ENCODE measurements around the gene LGALS8.
A peak's percentile ranks its signal among the peaks of the same experiment; 100 is the strongest.
"Not testable (repeated sequence)": the region's sequence is repeated elsewhere in the genome, so short reads cannot be mapped to it uniquely, and the experiment has no call there.

LGALS8 gene

DNA sequence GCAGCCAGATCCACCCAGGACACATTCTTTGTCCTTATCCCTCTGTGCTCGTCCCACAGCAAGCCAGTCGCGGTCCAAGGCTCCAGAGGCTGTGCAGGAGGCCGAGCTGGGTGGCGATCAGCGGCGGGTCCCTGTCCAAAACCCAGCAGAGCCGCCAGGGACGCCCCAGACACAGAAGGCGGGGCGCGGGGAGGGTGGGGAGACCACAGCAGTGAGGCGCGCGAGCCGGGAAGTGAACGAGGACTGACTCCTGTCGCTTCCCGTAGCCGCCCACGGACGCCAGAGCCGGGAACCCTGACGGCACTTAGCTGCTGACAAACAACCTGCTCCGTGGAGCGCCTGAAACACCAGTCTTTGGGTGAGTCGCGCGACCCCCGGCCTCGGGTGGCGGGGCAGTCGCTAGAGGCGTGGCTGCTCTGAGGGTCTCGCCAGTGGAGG is at the start of gene LGALS8:
LGALS8 (plus strand) TSS at position 279 of the 438 bp plus-strand sequence. CDS start 2,089 bp downstream, outside the sequence.
- DNase-seq (ENCODE audit: low spot score): peak; percentile 90

DNA sequence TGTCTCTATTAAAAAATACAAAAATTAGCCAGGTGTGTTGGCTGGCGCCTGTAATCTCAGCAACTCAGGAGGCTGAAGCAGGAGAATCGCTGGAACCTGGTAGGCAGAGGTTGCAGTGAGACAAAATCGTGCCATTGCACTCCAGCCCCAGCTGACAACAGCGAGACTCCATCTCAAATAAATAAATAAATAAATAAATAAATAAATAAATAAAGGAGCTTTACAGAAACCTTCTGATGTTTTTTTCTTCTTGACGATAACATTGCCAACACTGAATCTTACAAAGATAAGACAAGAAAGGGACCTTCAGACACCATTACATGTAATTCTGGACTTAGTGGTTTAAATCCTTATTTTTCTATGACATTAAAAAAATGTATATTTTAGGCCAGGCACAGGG is 47.8 kb upstream of the LGALS8 start:
- no peak for DNase-seq (ENCODE audit: low spot score)

GRCh38 chr1:236480758-236481436 is 42.9 kb upstream of the LGALS8 start:
- DNase-seq (ENCODE audit: low spot score): no peak

- DNase-seq (ENCODE audit: low spot score): no peak
These were observed 39.3 kb upstream of the LGALS8 start for GRCh38 chr1:236484310-236484971.

GRCh38 chr1:236486356-236487002 is 37.3 kb upstream of the LGALS8 start:
- no peak for DNase-seq (ENCODE audit: low spot score)

- not testable (repeated sequence) for DNase-seq (ENCODE audit: low spot score)
These were observed 34.6 kb upstream of the LGALS8 start for GRCh38 chr1:236489161-236489560.

DNA sequence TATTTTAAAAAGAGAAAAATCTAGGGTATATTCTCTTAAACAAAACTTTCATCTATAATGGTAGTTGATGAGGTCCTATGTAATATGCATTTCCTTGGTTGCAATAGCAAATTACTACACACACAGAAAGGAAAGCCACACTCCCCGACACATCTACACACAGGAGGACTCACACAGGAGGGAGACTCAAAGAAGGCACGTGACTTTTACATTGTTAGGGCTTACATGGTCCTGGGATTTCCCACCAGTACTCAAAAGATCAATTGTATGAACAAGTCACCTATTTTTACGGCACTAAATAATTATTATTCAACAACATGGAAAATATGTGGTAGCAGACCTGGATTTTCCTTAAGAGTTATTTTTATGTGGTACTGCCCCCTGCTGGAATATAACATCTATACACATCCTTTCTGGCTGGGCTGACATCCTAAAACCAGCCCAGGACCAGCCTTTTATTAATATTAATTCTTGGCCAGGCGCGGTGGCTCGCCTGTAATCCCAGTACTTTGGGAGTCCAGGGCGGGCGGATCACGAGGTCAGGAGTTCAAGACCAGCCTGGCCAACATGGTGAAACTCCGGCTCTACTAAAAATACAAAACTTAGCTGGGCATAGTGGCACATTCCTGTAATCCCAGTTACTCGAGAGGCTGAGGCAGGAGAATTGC is 33.9 kb upstream of the LGALS8 start:
- DNase-seq (ENCODE audit: low spot score): peak; percentile 72

DNA sequence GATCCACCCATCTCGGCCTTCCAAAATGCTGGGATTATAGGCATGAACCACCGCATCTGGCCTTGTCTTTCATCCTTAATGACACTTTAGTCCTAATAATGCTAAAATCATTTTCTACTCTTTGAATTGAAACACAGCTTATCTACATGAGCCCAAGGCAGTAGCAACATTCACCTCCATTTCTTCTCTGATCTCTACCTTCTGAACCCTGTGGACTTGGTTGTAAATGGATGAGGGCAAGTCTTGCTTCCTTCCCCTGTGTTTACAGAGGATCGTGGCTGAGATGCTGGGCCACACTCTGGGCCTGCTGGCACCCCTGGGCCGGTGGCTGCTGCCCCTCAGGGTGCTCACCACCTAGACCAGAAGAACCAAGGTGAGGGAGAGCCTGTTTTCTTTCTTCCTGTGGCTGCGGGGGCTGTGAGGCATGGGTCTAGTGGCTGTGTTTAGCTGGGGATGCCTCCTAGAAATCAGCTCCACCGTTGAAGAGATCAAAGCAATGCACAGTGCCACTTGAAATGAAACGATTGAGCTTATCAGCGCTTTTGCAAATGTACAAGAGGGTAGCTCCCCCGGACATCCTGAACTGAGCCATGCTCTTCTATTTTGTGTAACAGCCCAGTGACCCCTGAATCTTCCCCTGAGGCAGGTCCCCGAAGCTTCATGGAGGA is 32.2 kb upstream of the LGALS8 start:
- no peak for DNase-seq (ENCODE audit: low spot score)

GRCh38 chr1:236492378-236492777 is 31.4 kb upstream of the LGALS8 start:
- no peak for DNase-seq (ENCODE audit: low spot score)

DNA sequence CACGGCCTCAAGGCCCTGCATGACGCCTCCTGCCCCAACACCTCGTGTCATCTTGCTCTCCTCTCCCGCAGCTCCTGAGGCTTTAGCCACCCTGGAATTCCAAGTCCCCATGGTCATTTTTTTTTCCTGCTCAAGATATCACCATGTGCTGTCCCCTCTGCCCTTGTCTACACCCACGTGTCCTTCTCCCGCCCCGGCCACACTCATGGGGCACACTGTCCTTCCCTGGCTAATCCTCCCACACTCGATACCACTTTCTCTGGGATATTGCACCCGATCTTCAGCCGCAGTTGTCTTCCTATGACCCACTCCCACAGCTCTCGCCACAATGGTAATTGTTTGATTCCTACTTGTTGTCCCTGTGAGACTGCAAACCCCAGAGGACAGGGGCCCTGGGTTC is 29.7 kb upstream of the LGALS8 start:
- no peak for DNase-seq (ENCODE audit: low spot score)

DNA sequence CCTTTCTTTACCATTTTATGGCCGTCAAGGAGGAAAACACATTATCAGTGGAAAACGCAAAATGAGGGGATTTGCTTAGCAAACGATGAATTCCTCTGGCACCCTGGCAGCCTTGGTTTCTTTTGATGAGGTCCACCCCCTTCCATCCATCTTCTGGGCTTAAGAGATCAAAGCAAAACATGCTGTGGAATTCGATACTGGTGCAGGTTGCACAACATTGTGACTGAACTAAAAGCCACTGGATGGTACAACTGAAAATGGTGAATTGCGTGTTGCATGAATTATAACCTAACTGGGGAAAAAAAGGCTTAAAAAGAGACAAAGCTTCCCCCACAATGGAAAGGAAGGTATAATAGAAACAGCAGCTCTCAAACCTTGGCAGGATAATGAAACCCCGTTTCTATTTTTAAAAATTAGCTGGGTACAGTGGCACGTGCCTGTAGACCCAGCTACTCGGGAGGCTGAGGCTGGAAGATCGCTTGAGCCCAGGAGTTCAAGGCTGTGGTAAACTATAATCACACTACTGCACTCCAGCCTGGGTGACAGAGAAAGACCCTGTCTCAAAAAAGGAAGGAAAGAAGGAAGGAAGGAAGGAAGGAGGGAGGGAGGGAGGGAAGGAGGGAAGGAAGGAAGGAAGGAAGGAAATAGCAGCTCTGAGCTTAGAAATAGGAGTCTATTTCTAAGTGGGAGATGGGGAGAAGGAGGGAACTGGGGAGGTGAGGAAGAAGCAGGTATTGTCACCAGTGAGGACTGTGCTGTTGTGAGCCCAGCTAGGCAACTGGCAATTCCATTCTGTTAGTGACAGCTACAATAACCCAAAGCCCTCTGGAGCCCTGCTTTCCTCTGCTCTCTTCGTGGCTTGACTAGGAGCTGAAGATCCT is 29.0 kb upstream of the LGALS8 start:
- no peak for DNase-seq (ENCODE audit: low spot score)

GRCh38 chr1:236495467-236496112 is 28.2 kb upstream of the LGALS8 start:
- no peak for DNase-seq (ENCODE audit: low spot score)

DNA sequence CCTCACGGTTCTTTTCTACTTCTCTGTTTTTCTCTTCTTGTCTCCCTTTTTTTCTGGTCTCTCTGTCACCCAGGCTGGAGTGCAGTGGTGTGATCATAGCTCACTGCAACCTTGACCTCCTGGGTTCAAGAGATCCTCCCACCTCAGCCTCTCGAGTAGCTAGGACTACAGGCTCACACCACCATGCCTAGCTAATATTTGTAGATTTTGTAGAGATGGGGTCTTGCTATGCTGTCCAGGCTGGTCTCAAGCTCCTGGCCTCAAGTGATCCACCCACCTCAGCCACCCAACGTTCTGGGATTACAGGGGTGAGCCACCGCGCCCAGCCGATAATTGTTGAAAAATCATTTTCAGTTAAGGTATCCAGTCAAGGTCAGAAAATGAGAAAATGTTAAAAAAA is 25.9 kb upstream of the LGALS8 start:
- no peak for DNase-seq (ENCODE audit: low spot score)

DNA sequence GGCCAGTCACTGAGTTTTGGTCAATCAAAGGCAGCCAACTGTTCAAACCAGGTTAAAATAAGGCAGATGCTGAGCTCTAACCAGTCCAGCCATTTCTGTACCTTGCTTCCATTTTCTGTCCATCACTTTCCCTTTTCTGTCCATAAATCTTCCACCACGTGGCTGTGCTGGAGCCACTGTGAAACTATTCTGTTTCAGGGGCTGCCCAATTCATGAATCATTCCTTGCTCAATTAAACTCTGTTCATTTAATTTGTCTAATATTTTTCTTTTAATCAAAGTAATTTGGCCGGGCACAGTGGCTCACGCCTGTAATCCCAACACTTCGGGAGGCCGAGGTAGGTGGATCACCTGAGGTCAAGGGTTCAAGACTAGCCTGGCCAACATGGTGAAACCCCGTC is 22.7 kb upstream of the LGALS8 start:
- no peak for DNase-seq (ENCODE audit: low spot score)

- DNase-seq (ENCODE audit: low spot score): no peak
These were observed 21.2 kb upstream of the LGALS8 start for GRCh38 chr1:236502579-236502971.

DNA sequence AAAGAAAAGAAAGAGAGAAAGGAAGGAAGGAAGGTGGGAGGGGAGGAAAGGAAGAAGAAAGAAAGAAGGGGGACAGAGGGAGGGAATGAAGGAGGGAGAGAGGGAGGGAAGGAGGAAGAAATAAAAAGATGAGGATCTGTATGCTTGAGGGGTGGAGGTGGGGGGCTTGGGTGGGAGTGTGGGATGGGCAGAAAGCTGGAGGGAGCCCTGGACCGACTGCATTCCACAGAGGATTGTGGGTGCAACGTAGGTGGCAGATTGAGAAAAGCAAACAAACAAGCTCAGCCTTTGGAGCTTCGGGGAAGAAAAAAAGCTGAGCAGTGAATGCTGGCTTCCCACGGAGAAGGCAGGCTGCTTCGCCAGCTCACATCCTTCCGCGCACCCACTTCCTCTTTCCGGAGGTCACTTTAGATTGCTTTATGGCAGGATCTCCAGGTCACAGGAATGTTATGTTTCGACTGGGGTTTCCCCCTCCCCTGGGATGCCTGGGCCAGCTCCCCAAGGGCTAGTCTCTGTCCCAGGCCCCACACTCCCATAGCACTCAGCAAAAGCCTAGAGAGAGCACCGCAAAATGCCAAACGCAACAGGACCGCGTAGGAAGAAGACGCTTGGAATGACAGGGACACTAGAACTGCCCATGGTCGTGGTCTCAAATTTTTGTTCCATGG is 20.7 kb upstream of the LGALS8 start:
- DNase-seq (ENCODE audit: low spot score): peak; percentile 58

DNA sequence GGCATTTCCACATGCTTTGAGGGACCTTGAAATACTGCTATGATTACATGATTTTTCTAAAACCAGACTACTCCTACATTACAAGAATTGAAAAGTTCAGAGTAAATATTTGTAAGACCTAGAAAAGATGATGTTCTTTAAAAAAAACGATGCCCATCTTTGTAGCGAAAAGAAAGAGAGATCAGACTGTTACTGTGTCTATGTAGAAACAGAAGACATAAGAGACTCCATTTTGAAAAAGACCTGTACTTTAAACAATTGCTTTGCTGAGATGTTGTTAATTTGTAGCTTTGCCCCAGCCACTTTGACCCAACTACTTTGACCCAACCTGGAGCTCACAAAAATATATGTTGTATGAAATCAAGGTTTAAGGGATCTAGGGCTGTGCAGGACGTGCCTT is 19.4 kb upstream of the LGALS8 start:
- DNase-seq (ENCODE audit: low spot score): not testable (repeated sequence)

DNA sequence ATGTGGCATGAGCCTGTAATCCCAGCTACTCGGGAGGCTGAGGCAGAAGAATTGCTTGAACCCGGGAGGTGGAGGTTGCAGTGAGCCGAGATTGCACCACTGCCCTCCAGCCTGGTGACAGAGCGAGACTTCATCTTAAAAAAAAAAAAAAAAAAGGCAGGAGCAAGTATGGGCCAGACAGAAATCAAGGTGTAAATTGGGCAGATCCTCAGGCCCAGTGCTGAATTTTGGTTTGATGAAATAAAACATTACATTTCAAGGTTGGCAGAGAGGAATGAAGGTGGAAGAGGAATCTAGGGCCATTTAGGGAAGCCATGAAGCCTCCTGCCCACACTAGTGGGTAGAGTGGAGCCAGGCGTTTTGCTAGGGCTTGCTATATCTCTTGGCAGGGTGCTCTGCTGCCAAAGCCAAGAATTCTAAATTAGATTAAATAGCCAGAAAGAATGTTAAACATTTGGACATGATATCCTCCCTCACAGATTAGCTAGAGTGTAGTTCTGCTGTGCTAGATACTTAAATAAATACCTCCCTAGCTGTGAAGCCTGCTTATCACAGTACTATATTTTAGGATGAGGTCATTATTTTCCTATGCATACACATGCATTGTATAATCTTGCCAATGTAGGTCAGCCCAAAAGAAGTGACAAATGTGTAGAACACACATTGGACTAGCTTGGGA is 16.6 kb upstream of the LGALS8 start:
- DNase-seq (ENCODE audit: low spot score): peak; percentile 43

DNA sequence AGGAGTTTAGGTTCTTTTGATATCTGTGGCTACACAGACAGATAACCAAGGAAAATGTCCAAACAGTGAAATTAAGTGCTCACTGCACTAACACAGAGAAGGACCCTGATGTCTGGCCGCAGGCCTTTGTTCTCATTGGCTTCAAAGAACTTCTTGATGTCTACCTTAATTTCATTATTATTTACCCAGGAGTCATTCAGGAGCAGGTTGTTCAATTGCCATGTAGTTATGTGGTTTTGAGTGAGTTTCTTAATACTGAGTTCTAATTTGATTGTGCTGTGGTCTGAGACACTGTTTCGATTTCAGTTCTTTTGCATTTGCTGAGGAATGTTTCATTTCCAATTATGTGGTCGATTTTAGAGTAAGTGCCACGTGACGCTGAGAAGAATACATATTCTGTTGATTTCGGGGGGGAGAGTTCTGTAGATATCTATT is 15.2 kb upstream of the LGALS8 start:
- DNase-seq (ENCODE audit: low spot score): no peak

Measured in AG08395 (cell line).